ENCODE data around the gene TNFRSF13B. TPM values are rescaled to one million over a fixed set of nuclear protein-coding genes. Genes with fewer than 3 reads are reported as not detected.

TNFRSF13B gene
- total and polyA plus RNA-seq, 2 experiments from 2014 or later, result not detected

DNA sequence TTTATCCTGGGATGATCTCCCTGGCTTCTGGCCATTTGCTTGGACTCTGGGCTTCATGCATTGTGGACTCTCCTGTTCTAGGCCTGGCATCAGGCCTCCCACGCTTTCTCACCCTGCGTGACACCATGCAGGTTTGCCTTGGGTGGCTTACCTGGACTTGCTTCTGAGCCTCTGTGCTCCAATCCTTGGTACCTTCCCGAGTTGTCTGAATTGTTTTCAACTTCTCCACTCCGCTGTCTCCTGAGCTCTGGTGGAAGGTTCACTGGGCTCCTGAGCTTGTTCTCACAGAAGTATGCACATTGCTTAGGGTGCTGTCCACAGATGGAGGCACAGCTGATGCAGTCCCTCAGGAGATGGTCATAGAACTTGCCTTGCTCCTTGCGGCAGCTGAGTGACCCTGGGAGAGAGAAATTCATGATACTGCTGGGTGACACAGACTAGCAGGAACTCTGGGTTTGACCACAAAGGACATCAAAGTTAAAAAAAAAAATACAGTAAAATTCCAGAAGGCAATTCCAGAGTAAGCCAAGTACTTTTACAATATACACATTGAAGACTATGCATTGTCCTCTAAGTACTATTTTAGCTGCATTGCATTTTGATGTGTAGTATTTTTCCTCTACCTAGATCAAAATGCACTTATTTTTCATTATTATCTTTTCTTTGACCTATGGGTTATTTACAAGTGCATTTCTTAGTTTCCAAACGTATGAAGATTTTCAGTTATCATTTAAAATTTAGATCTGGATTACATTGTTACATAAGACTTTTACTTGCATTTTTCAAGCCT, 23.1 kb downstream of the TNFRSF13B start:
- no peaks in the 10 kb centered on the region for H3K4me1 ChIP-seq (ENCODE audit: low read depth)
- TF ChIP-seq, protein P1, sequence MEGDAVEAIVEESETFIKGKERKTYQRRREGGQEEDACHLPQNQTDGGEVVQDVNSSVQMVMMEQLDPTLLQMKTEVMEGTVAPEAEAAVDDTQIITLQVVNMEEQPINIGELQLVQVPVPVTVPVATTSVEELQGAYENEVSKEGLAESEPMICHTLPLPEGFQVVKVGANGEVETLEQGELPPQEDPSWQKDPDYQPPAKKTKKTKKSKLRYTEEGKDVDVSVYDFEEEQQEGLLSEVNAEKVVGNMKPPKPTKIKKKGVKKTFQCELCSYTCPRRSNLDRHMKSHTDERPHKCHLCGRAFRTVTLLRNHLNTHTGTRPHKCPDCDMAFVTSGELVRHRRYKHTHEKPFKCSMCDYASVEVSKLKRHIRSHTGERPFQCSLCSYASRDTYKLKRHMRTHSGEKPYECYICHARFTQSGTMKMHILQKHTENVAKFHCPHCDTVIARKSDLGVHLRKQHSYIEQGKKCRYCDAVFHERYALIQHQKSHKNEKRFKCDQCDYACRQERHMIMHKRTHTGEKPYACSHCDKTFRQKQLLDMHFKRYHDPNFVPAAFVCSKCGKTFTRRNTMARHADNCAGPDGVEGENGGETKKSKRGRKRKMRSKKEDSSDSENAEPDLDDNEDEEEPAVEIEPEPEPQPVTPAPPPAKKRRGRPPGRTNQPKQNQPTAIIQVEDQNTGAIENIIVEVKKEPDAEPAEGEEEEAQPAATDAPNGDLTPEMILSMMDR (IDR thresholded peaks at IDR 0.05; ENCODE audit: low read depth, low read length), result no peak
- H3K27ac ChIP-seq, result no peak overlapping the region
- no peaks in the 10 kb centered on the region for H3K36me3 ChIP-seq
- no peaks in the 10 kb centered on the region for H3K9me3 ChIP-seq (ENCODE audit: low read depth)
- H3K27me3 ChIP-seq, result no peaks in the 10 kb centered on the region
- no peak for DNase-seq (ENCODE audit: low read depth in 1 of 2, low spot score in 1 of 2)
- no peak overlapping the region for H3K4me3 ChIP-seq

DNA sequence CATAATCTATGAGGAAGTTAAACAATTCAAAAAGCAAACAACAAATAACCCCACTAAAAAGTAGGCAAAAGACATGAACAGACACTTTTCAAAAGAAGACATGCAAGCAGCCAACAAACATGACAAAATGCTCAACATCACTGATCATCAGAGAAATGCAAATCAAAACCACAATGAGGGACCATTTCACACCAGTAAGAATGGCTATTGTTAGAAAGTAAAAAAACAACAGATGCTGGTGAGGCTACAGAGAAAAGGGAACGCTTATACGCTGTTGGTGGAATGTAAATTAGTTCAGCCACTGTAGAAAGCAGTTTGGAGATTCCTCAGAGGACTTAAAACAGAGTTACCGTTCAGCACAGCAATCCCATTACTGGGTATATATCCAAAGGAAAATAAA, 24.4 kb downstream of the TNFRSF13B start:
- Histone ChIP-seq H3K36me3 (no peaks in the 10 kb centered on the region), H3K27ac (no peak overlapping the region), H3K4me3 (no peak overlapping the region), H3K4me1 (ENCODE audit: low read depth) (no peaks in the 10 kb centered on the region), H3K27me3 (no peaks in the 10 kb centered on the region), H3K9me3 (ENCODE audit: low read depth) (no peaks in the 10 kb centered on the region)
- TF ChIP-seq, protein P1 (IDR thresholded peaks at IDR 0.05; ENCODE audit: low read depth, low read length), result no peak
- DNase-seq (ENCODE audit: low read depth in 1 of 2, low spot score in 1 of 2), result no peak

DNA sequence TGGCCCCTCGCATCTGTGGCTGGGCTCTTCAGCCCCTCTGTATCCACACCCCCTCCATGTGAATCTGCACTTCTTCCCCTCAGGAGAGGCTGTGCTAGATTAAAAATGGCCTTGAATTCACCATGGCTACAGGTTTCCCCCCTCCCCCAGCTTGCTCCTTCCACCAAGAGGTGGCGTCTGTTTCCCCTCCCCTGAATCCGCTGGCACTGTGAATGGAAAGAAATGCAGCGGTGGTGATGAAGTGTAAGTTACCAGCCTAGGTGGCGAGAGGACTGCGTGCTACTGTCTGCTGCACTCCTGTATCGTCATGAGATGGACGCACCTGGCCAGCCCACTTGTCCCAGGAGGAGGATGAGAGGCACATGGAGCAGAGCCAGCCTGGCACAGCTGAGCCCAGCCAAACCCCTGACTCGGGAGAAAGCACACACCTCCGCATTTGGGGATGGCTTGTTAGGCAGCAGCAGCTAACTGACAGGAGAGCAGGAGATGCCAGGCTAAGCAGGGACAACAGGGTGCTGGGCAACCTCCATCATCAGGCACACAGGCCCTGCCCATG, 26.2 kb downstream of the TNFRSF13B start:
- H3K27ac ChIP-seq, result no peak overlapping the region
- TF ChIP-seq, protein P1 (IDR thresholded peaks at IDR 0.05; ENCODE audit: low read depth, low read length), result no peak
- no peaks in the 10 kb centered on the region for H3K9me3 ChIP-seq (ENCODE audit: low read depth)
- no peaks in the 10 kb centered on the region for H3K27me3 ChIP-seq
- no peaks in the 10 kb centered on the region for H3K4me1 ChIP-seq (ENCODE audit: low read depth)
- H3K36me3 ChIP-seq, result no peaks in the 10 kb centered on the region
- DNase-seq (ENCODE audit: low read depth in 1 of 2, low spot score in 1 of 2), result peak in 1 of 2 donors; percentile 28
- H3K4me3 ChIP-seq, result no peak overlapping the region

DNA sequence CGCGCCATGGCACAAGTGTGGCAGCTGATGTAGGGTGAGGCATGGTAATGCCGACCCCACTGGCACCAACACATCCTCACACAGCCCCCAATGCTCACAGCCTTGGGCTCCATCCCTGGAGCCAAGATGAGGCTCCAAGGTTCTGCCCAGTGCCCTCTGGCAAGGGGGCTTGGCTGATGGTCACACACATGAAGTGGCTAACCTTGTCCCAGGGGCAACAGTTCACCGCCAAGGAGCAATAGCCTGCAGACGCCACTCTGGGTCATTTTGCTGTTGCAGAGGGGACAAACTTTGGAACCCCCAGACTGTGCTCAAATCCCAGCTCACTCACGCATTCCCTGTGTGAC, 26.8 kb downstream of the TNFRSF13B start:
- H3K9me3 ChIP-seq (ENCODE audit: low read depth), result no peaks in the 10 kb centered on the region
- no peaks in the 10 kb centered on the region for H3K4me1 ChIP-seq (ENCODE audit: low read depth)
- H3K27ac ChIP-seq, result no peak overlapping the region
- no peaks in the 10 kb centered on the region for H3K27me3 ChIP-seq
- H3K36me3 ChIP-seq, result no peaks in the 10 kb centered on the region
- TF ChIP-seq, protein P1 (IDR thresholded peaks at IDR 0.05; ENCODE audit: low read depth, low read length), result no peak
- no peak for DNase-seq (ENCODE audit: low read depth in 1 of 2, low spot score in 1 of 2)
- H3K4me3 ChIP-seq, result no peak overlapping the region

DNA sequence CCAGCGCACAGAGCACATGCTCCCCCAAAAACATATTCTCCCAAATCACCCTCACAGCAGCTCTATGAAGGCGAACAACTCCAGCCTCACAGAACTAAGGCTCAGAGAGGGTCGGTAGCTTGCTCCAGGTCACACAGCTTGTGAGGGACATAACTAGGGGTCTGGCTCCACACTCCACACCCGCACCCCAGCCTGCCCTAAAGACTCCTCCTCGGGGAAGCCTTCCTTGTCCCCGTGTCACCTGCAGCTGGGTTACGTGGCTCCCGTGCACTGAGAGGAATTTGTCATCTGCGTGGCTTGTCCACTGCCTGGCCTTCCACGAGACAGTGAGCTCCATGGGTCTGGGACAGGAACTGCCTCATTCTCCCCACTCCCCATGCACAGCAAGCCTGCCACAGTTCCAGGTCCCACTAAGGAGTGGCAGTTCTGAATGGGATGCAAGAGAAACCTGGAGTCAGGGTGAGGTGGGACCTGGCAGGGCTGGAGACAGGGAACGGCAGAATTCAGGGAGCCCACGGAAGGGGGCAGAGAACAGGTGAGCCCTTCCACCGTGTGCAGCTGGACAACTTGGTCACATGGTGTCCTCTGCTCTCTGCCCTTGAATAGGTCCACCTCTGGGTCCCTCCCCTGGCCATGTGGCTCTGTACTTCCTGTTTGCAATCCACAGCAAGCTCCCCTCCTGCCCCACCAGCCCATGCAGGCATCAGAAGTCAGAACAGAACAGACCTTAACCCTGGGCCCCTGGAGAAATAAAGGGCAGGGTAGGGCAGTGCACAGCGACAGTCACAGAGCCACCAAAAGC, 27.4 kb downstream of the TNFRSF13B start:
- H3K36me3 ChIP-seq, result no peaks in the 10 kb centered on the region
- no peaks in the 10 kb centered on the region for H3K9me3 ChIP-seq (ENCODE audit: low read depth)
- H3K27ac ChIP-seq, result no peak overlapping the region
- H3K4me3 ChIP-seq, result no peak overlapping the region
- no peaks in the 10 kb centered on the region for H3K27me3 ChIP-seq
- no peak for DNase-seq (ENCODE audit: low read depth in 1 of 2, low spot score in 1 of 2)
- H3K4me1 ChIP-seq (ENCODE audit: low read depth), result no peaks in the 10 kb centered on the region
- TF ChIP-seq, protein P1 (IDR thresholded peaks at IDR 0.05; ENCODE audit: low read depth, low read length), result no peak
